H54 (cell line): Measurements from ENCODE around the gene NFIA.

Experiments used
- DNase-seq: peaks from one replicate; pipeline ENCODE4 v3.0.0; 2011; ENCODE audit warnings: low spot score, mixed read lengths; ENCODE audit not compliant: insufficient read length
- FAIRE-seq: peaks from 3 replicates; lab custom pipeline; 2011; peaks lifted over from hg19 to GRCh38; lab: Jason Lieb, UNC
- POLR2A ChIP-seq: IDR thresholded peaks from 2 replicates; pipeline ENCODE4 v1.6.1; 2011; ENCODE audit warnings: low read depth, mild to moderate bottlenecking, low read length

NFIA gene

DNA sequence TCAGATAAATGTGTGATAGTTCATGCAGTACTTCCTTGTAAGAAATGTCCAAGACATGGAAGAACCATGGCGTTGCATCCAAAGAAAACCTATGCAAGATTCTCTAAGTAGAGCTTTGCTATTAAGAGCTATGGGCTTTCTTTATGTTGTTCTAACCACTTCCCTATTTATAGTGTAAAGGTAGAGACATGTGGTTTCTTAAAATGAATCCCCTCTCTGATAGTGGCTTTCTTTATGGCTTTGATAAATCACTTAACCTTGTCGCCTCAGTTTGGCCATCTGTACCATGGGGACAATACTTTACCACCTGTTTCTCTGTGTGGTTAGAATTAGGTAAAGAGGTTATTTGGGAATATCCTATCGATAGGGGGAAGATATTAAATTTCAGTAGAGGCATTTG, 305.5 kb downstream of the NFIA start:
- no peak for TF ChIP-seq POLR2A
- no peak for FAIRE-seq
- DNase-seq, result no peak

DNA sequence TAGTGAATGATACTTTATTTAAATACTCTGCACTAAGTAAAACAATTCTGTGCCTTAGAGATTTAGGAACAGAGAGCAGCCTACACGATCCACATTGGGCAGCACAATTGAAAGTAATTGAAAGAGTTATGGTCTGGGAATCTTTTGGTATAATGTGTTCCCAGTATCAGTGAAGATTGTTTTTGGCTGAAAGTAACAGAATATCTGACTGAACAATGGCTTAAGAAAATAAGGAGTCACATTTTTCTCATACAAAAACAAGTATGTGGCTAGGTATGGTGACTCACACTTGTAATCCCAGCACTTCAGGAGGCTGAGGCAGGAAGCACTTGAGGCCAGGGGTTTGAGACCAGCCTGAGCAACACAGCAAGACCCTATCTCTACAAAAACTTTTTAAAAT, 306.2 kb downstream of the NFIA start:
- DNase-seq (no peak), FAIRE-seq (peak; percentile 66)
- no peak for TF ChIP-seq POLR2A

- FAIRE-seq (no peak), DNase-seq (no peak)
- no peak for TF ChIP-seq POLR2A
Observed at GRCh38 chr1:61389194-61389925, 307.0 kb downstream of the NFIA start.

- DNase-seq (no peak), FAIRE-seq (no peak)
- no peak for TF ChIP-seq POLR2A
Observed at GRCh38 chr1:61389926-61390845, 307.8 kb downstream of the NFIA start.

DNA sequence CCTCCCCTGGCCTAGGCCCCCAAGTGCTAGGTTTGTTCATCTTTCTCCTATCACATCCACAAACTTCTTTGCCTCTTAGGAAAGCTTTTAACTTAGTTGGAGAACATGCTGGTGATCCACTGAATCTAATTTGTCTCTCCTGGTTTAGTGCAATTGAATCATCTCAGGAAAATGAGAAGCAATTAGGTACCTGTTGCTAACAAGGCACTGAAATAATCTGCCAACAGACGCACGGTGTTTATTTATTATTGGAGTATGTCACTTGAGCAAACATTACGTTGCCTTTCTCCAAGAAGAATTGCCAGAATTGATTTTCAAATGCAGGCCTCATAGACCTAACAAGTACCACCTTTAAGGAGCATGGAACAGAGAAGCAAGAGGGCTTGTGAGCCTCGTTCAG, 309.4 kb downstream of the NFIA start:
- FAIRE-seq (no peak), DNase-seq (no peak)
- TF ChIP-seq POLR2A, result no peak

GRCh38 chr1:61392409-61393242, 310.3 kb downstream of the NFIA start:
- FAIRE-seq, result no peak
- no peak for DNase-seq
- no peak for TF ChIP-seq POLR2A

DNA sequence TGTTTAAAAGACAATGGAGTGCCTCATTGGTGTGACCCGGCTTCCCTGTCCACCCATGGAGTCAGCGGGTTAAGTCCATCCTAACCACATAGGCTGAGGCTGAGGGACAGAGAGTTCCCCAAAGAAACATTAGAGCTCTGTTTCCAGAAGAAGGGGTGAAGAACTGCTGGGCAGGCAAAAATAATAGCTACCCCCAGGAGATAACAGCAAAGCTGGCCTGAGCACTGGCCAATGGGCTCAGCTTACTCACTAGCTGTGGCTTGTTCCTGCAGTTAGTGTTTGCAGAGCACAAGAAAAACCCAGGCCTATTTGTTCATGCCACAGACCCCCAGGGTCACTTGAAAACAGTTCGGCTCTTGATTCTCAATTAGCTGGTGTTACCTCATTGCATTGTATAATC, 311.2 kb downstream of the NFIA start:
- DNase-seq (no peak), FAIRE-seq (no peak)
- TF ChIP-seq POLR2A, result no peak

GRCh38 chr1:61395146-61395800, 312.9 kb downstream of the NFIA start:
- DNase-seq (no peak), FAIRE-seq (no peak)
- no peak for TF ChIP-seq POLR2A

DNA sequence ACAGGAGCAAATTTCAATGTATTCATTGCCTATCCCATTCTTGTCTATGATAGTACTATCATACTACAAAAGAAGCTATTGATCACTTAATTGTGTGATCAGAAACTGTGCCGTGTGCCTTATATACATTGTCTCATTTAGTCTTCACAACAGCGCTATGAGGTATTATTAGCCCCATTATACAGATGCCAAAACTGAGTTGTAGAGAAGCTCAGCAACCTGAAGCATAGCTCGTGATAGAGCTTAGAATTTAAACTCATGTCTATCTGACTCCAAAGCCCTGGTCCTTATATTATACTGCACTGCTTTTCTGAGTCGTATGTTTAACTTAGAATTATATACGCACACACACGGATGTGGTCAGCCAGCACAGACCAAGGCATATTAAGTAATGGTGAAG, 315.1 kb downstream of the NFIA start:
- no peak for DNase-seq
- no peak for FAIRE-seq
- no peak for TF ChIP-seq POLR2A

GRCh38 chr1:61397935-61398334, 315.6 kb downstream of the NFIA start:
- DNase-seq (no peak), FAIRE-seq (no peak)
- no peak for TF ChIP-seq POLR2A

DNA sequence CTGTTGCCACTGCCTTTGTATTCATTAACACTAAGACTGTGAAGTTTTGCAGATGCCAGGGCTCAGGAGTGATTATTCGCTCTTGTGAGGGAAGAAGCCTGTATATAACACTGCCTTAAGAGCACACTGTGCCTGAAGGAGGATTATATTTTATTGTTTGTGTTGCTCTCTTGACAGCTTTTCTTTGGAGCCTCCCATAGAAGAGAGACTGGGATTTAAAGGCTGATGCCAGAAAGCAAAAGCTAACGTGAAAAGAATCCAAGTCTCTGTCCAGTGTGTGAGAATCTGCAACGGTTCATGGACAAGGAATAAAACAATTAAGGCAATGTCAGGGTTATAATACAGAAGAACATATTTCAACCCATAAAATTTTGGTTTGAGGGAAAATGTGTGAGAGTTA, 316.8 kb downstream of the NFIA start:
- no peak for TF ChIP-seq POLR2A
- DNase-seq (no peak), FAIRE-seq (no peak)

DNA sequence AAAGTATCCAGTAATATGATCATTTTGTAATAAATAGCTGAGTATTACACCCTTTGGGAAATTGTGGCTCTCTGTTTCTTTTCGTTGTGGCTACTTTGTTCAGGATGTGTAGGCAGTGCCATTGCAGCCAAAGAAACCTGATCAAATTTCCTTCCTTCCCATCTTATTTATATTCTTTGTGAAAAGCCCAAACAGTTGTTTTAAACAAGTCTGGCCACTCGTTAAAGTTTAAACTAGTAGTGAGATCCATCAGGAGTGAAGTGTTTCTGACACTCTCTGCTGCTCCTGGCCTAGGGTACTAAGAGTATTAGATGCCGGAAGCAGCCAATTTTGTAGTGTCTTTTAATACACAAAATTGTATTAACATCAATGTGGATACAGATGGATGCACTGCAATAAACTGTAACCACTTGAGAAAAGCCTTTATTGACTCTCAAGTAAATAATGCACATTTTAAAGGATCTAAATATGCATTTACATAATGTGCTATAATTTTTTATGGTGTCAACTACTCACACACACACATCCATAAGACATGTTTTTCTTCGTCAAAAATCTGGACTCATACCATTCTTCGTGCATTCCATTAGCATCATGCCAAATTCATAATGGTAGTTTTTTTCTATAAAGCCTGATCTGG, 317.9 kb downstream of the NFIA start:
- FAIRE-seq, result no peak
- DNase-seq, result no peak
- TF ChIP-seq POLR2A, result no peak

DNA sequence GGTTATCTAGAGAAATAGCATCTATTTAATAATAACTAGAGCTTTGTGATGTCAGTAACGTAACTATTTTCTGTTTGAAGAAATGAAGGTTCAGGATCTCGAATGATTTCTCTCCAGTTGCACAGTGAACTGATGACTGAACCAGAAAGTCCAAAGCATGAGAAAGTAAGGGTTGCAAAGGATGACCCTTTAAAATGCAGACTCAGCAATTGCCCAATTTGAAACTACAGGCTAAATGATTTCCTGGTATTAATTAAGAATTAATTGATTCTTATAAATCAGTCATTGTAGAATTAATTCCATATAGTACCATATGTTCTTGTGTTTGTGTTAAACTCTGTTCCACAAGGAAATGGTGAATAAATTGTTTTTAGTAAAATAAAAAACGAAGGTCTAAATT, 318.6 kb downstream of the NFIA start:
- FAIRE-seq, result no peak
- DNase-seq, result no peak
- no peak for TF ChIP-seq POLR2A
